Hematopoietic multipotent progenitor cell (in vitro differentiated cells): Measurements from ENCODE around the gene GRIA1. TPM values are rescaled to one million over a fixed set of nuclear protein-coding genes. Genes with fewer than 3 reads are reported as not detected.

Experiments used
- DNase-seq, 3 donors: peaks; one replicate each; pipeline ENCODE4 v3.0.0-alpha.2; 2011 to 2015; ENCODE audit warnings: low read depth in 2 of 3, low spot score in 2 of 3
- total RNA-seq: library from RNA; depleted of rRNA; stranded (reverse); fragments of >200 nt; gene quantifications from one replicate; pipeline ENCODE4 v1.2.3, GENCODE V29; 2012

The GRIA1 gene
- total RNA-seq, 1 donor, result not detected

GRCh38 chr5:153496835-153497234, 6.4 kb downstream of the GRIA1 start:
- DNase-seq, result peak in 1 of 3 donors; percentile 61

GRCh38 chr5:153498516-153498915, 8.0 kb downstream of the GRIA1 start:
- no peak for DNase-seq

- DNase-seq, result no peak
Observed at GRCh38 chr5:153500178-153500577, 9.7 kb downstream of the GRIA1 start.

- DNase-seq, result no peak
Observed at GRCh38 chr5:153504726-153505125, 14.3 kb downstream of the GRIA1 start.

- no peak for DNase-seq
Observed at GRCh38 chr5:153508700-153509099, 18.2 kb downstream of the GRIA1 start.

- DNase-seq, result no peak
Observed at GRCh38 chr5:153511622-153512021, 21.2 kb downstream of the GRIA1 start.

- DNase-seq, result no peak
Observed at GRCh38 chr5:153513156-153513555, 22.7 kb downstream of the GRIA1 start.

- DNase-seq, result no peak
Observed at GRCh38 chr5:153515301-153515700, 24.8 kb downstream of the GRIA1 start.

- no peak for DNase-seq
Observed at GRCh38 chr5:153516504-153517240, 26.2 kb downstream of the GRIA1 start.

- DNase-seq, result peak in 2 of 3 donors; percentile 5 to 29
Observed at GRCh38 chr5:153517241-153517611, 26.8 kb downstream of the GRIA1 start.

- no peak for DNase-seq
Observed at GRCh38 chr5:153520137-153520536, 29.7 kb downstream of the GRIA1 start.

GRCh38 chr5:153520952-153521351, 30.5 kb downstream of the GRIA1 start:
- no peak for DNase-seq

- DNase-seq, result no peak
Observed at GRCh38 chr5:153523211-153523610, 32.7 kb downstream of the GRIA1 start.

GRCh38 chr5:153523831-153524230, 33.4 kb downstream of the GRIA1 start:
- no peak for DNase-seq

GRCh38 chr5:153525536-153525935, 35.1 kb downstream of the GRIA1 start:
- no peak for DNase-seq

GRCh38 chr5:153530357-153531143, 40.1 kb downstream of the GRIA1 start:
- no peak for DNase-seq

GRCh38 chr5:153533546-153533945, 43.1 kb downstream of the GRIA1 start:
- DNase-seq, result no peak

GRCh38 chr5:153534102-153534501, 43.6 kb downstream of the GRIA1 start:
- no peak for DNase-seq

GRCh38 chr5:153537207-153537606, 46.7 kb downstream of the GRIA1 start:
- no peak for DNase-seq

- no peak for DNase-seq
Observed at GRCh38 chr5:153539983-153540382, 49.5 kb downstream of the GRIA1 start.

GRCh38 chr5:153542536-153542935, 52.1 kb downstream of the GRIA1 start:
- DNase-seq, result no peak

- DNase-seq, result no peak
Observed at GRCh38 chr5:153543288-153543687, 52.8 kb downstream of the GRIA1 start.
